COR-L47 (cell line): ENCODE measurements around the gene IARS2.
"Not testable (repeated sequence)": the region's sequence is repeated elsewhere in the genome, so short reads cannot be mapped to it uniquely, and the experiment has no call there.

ENCODE experiments used
- DNase-seq: peaks from one replicate; lab custom pipeline; 2025; lab: John Stamatoyannopoulos, UW

IARS2 gene

DNA sequence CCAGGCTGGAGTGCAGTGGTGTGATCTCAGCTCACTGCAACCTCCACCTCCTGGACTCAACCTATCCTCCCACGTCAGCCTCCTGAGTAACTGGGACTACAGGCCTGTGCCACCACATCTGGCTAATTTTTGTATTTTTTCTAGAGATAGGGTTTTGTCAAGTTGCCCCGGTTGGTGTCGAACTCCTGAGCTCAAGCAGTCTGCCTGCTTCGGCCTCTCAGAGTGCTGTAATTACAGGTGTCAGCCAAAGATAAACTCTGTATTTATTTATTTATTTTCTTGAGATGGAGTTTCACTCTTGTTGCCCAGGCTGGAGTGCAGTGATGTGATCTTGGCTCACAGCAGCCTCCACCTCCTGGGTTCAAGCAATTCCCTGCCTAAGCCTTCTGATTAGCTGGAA lies 18.7 kb downstream of the IARS2 start:
- not testable (repeated sequence) for DNase-seq

- peak; percentile 7 for DNase-seq
Measured at GRCh38 chr1:220113136-220113695, 19.3 kb downstream of the IARS2 start.

DNA sequence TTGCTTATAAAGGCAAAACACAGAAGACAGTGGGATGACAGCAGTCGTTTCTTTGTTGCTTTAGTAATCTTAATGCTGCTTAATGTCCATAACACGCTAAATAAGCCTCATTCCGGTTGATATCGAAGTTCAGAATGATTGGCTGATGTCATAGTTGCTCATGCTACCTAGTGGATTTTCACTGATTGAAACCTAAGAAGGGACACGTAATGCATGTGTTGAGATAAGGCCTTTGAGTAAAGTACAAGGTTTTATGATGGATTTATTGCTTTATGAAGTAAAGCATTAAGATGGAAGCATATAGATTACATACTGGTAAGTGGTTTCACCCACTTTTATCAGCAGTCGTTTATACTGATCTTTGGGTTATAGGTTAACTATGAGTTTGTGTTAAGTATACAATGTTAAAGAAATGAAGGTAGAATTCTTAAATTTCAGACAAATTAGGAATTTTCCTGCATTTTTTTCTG lies 25.1 kb downstream of the IARS2 start:
- no peak for DNase-seq

DNA sequence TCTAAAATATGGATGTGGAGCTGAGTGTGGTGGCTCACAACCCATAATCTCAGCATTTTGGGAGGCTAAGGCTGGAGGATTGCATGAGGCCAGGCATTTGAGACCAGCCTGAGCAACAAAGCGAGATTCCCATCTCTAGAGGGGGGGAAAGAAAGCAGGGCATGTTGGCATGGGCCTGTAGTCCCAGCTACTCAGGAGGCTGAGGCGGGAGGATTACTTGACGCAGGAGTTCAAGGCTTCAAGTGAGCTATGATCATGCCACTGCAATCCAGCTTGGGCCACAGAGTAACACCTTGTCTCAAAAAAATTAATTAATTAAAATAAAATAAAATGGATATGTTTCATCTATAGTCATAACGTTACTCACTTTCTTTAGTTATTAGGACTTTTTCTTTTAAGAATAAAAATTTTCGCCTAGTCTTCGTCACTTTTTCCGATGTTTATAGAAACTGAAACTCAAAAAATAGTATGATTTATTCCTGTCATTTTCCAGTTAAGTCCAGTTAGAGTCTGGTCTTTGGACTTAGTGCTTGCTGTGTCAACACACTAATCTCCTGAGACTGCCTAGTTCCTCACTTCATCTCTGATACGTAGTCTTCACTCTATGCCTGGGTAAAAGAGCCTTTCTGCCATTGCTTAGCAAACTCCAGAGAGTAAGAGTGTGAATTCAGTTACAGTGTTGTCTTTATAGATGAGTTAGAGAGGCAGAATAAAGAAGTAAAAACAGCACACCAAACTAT lies 28.0 kb downstream of the IARS2 start:
- DNase-seq: no peak

GRCh38 chr1:220123066-220123465 lies 29.1 kb downstream of the IARS2 start:
- no peak for DNase-seq

DNA sequence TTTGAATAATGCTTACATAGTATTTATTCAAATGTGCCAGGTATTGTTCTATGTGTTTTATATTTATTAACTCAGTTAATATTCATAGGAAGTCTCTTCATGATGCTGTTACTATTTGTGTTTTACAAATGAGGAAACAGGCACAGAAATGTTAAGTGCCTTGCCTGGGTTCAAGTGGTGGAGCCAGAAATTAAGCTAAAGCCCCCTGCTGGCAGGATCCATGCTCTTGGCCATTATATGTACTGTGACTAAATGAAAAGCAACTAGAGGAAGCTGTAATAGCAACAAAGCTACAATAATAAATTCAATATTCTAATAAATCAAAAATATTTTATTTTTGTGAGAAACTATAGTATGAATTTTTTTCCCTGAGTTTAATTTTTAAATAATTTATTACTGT lies 30.0 kb downstream of the IARS2 start:
- DNase-seq: no peak

GRCh38 chr1:220124542-220124941 lies 30.6 kb downstream of the IARS2 start:
- no peak for DNase-seq

GRCh38 chr1:220127076-220127475 lies 33.1 kb downstream of the IARS2 start:
- no peak for DNase-seq

DNA sequence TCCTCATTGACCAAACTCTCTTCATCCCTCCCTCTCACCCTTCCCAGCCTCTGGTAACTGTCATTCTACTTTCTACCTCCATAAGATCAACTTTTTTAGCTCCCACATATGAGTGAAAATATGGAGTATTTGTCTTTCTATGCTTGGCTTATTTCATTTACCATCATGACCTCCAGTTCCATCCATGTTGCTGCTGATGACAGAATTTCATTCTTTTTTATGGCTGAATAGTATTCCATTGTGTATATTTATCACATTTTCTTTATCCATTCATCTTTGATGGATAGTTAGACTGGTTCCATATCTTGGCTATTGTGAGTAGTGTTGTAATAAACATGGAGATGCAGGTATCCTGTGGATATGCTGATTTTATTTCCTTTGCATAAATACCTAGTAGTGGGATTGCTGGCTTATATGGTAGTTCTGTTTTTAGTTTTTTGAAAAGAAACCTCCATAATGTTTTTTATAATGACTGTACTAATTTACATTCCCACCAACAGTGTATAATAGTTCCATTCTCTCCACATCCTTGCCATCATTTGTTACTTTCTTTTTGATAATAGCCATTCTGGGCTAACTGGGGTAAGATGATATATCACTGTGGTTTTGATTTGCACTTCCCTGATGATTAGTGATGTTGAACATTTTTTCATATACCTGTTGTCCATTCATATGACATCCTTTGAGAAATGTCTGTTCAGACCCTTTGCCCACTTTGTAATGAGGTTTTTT lies 35.7 kb downstream of the IARS2 start:
- DNase-seq: no peak

DNA sequence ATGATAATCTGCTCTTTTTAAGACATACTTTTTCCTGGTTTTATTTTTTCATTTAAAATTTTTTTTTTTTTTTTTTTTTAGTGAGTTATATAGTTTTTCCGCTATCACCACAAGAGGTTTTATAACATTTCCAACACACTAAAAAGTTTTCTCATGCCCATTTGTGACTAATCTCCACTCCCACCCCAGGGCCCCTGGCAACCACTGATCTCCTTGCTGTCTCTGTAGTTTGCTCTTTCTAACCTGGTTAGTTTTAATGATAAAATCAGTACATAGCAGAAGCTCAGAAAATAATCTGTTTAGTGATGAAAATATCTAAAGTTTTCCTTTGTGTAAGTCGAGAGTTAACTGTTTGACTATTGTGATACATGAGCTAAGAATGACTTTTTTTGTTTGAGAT lies 41.8 kb downstream of the IARS2 start:
- no peak for DNase-seq

GRCh38 chr1:220137019-220137786 lies 43.3 kb downstream of the IARS2 start:
- peak; percentile 1 for DNase-seq

DNA sequence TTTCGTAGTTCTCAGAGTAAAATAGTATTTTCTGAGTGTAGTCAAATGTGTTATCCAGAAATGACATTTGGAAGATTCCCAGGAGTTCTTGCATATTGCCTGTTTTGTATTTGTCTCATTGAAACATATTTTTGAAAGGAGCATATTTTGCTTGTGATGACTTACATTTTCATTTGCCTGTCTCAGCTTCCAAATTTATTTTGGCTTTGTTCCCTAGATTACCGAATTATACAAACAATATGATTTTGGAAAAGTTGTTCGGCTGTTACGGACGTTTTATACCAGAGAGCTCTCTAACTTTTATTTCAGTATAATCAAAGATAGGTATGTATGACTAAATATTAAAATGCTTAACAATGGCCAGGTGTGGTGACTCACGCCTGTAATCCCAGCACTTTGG lies 46.0 kb downstream of the IARS2 start:
- DNase-seq: no peak

- no peak for DNase-seq
Measured at GRCh38 chr1:220144051-220144450, 50.1 kb downstream of the IARS2 start.

DNA sequence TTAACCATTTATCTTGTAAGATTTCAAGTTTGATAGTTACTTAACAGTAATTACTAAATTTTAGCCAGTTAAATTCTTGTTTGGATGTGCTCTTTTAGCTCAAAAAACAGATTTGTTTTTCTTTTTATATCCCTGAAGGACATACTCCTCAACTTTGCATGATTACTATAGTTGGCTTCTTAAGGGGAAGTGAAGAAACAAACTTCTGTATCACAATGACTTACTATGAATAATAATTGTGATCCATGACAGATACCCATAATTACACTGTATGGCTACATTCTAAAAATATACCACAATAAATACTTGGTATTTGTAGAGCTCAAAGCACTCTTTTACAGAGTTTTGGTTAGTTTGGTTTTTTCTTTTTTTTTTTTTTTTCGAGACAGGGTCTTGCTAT lies 55.8 kb downstream of the IARS2 start:
- no peak for DNase-seq

DNA sequence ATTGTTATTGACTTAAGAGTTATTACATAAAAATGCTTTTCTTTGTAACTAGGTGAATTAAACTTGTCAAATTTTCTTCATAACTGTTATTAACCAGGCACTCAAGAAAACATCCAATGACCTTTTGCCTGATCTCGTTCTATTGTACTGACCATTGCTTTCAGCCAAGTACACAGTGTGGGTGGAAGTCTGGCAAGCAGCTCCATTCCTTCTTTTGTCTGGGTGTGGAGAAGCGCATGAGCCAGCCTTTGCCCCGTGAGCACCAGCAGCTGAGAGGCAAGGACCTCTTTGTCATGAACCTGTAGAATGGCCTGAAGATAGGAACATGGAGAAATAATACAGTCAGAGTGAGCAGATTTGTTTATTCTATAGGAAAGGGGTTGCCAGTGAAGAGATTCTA lies 57.5 kb downstream of the IARS2 start:
- DNase-seq: no peak

GRCh38 chr1:220153147-220153546 lies 59.2 kb downstream of the IARS2 start:
- no peak for DNase-seq

DNA sequence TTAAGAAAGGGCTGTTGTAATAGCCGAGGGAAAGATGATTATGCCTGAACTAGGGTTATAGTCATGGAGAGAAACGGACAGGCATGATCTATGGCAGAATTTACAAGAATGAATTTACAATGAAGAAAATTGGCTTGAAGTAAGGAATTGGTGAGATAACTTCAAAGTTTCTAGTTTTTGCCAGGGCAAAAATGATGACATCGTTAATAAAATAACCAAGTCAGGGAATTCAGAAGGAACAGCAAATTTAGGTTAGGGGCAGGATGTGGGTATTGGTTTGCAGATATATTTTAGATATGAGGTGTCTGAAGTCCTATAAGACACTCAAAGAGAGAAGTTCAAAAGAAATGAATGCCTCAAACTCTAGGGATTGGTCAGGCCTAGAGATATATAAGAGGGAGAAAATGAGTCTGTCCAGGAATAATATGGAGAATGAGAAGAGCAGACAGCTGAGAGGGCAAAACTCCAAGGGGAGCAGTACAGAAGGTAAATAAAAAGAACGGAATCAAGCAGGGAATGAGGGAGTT lies 62.8 kb downstream of the IARS2 start:
- no peak for DNase-seq

DNA sequence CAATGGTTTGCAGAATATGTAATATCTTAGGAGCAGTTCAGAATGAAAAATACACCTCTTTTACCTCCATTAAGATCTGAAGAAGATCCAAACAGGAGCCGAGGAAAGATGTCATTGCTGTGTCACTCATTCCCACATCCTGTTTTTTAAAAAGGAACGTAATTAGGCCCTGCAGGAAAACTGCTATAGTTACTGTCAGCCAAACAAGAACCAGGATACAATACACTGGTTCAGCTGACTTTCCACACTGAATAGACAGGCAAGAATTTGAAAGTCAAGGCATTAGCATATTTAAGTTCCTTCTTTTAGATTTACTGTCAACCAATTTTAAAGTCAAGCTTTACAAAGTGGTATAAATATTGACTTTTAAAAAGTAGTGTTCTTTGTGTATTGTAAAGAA lies 63.8 kb downstream of the IARS2 start:
- no peak for DNase-seq

DNA sequence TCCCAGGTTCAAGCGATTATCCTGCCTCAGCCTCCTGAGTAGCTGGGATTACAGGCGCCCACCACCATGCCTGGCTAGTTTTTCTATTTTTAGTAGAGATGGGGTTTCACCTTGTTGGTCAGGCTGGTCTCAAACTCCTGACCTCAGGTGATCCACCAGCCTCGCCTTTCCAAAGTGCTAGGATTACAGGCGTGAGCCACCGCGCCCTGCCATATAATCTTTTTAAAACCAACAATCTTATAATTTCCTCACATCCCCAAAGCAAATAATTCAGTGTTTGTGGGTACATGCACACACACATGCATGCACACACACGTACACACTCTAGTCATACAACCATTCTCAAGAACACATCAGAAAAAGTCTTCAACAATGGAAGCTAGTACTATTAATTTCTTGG lies 64.6 kb downstream of the IARS2 start:
- not testable (repeated sequence) for DNase-seq

DNA sequence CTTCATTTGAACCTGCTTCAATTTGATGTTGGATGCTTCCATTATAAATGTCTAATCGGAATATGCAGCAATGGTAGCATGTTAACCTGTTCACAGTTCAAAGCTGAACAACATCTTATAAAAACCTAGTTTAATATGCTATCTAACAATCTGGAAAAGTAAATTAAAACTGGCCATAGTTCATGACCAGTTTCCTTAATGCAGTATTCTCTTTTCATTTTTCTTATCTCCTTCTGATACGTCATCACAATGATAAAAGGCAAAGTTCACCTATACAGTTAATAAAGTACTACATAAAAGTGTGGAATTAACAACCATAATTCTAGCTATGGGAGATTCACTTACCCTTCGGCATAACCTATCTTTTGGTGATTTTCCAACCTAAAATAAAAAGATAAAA lies 65.1 kb downstream of the IARS2 start:
- DNase-seq: no peak

DNA sequence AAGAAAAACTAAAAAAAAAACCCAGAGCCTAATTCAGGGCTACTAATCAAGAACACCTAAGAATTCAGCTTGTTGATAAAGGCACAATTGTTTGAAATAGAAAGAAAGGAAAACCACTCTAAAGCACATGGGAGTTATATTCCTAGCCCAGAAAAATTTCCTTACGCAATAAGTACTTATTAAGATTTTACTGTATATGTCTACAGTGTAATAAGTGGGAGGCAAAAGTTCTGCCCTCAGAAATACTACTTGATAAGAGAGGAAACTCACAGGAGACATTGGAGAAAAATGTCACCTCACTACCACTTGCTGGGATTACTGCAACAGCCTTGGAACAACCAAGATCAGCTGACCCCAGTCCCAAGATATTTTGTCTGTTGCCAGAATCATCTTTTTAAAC lies 66.1 kb downstream of the IARS2 start:
- DNase-seq: no peak

- DNase-seq: no peak
Measured at GRCh38 chr1:220164116-220164515, 70.2 kb downstream of the IARS2 start.
